Measurements from ENCODE around the gene KDM5A. TPM values are rescaled to one million over a fixed set of nuclear protein-coding genes. Genes with fewer than 3 reads are reported as not detected.
A peak's percentile ranks its signal among the peaks of the same experiment; 100 is the strongest.
"Not testable (repeated sequence)": the region's sequence is repeated elsewhere in the genome, so short reads cannot be mapped to it uniquely, and the experiment has no call there.

KDM5A gene
- total RNA-seq, 1 donor, result 75.3 TPM

- Histone ChIP-seq H3K36me3 (ENCODE audit: insufficient read depth, low read length) (peaks cover 87% of the 10 kb centered on the region), H3K4me1 (ENCODE audit: insufficient read depth, low read length) (no peaks in the 10 kb centered on the region), H3K79me2 (ENCODE audit: insufficient read depth, low read length) (no peaks in the 10 kb centered on the region), H3K4me2 (ENCODE audit: insufficient read depth, low read length) (no peak overlapping the region), H3K9me3 (ENCODE audit: low read depth, low read length) (no peaks in the 10 kb centered on the region), H3K27me3 (ENCODE audit: insufficient read depth, low read length) (no peaks in the 10 kb centered on the region), H3K27ac (ENCODE audit: low read depth, low read length) (peak overlapping the region; percentile 11), H4K20me1 (ENCODE audit: insufficient read depth, low read length) (peaks cover 2% of the 10 kb centered on the region), H3K4me3 (ENCODE audit: insufficient read depth, low read length) (no peak overlapping the region), H2AFZ (ENCODE audit: low read length) (no peak overlapping the region)
- no peak for DNase-seq (ENCODE audit: insufficient read length, low spot score, missing footprints)
- TF ChIP-seq CTCF (IDR thresholded peaks at IDR 0.05; ENCODE audit: extremely low read depth, low read depth, low read length), result no peak
Measured at GRCh38 chr12:318759-319515, 70.2 kb downstream of the KDM5A start.

GRCh38 chr12:308511-308910 lies 80.6 kb downstream of the KDM5A start:
- no peak overlapping the region for H3K27ac ChIP-seq (ENCODE audit: low read depth, low read length)
- H3K4me2 ChIP-seq (ENCODE audit: insufficient read depth, low read length), result no peak overlapping the region
- no peak overlapping the region for H3K4me3 ChIP-seq (ENCODE audit: insufficient read depth, low read length)
- H3K4me1 ChIP-seq (ENCODE audit: insufficient read depth, low read length), result no peaks in the 10 kb centered on the region
- peaks cover 12% of the 10 kb centered on the region for H4K20me1 ChIP-seq (ENCODE audit: insufficient read depth, low read length)
- DNase-seq (ENCODE audit: insufficient read length, low spot score, missing footprints), result no peak
- H3K79me2 ChIP-seq (ENCODE audit: insufficient read depth, low read length), result peaks cover 15% of the 10 kb centered on the region
- no peak for TF ChIP-seq CTCF (IDR thresholded peaks at IDR 0.05; ENCODE audit: extremely low read depth, low read depth, low read length)
- no peaks in the 10 kb centered on the region for H3K27me3 ChIP-seq (ENCODE audit: insufficient read depth, low read length)
- peaks cover 75% of the 10 kb centered on the region for H3K36me3 ChIP-seq (ENCODE audit: insufficient read depth, low read length)
- no peak overlapping the region for H2AFZ ChIP-seq (ENCODE audit: low read length)
- H3K9me3 ChIP-seq (ENCODE audit: low read depth, low read length), result no peaks in the 10 kb centered on the region

GRCh38 chr12:307406-307805 lies 81.7 kb downstream of the KDM5A start:
- no peaks in the 10 kb centered on the region for H3K27me3 ChIP-seq (ENCODE audit: insufficient read depth, low read length)
- TF ChIP-seq CTCF (IDR thresholded peaks at IDR 0.05; ENCODE audit: extremely low read depth, low read depth, low read length), result no peak
- peaks cover 25% of the 10 kb centered on the region for H3K79me2 ChIP-seq (ENCODE audit: insufficient read depth, low read length)
- no peak overlapping the region for H3K27ac ChIP-seq (ENCODE audit: low read depth, low read length)
- peaks cover 71% of the 10 kb centered on the region for H3K36me3 ChIP-seq (ENCODE audit: insufficient read depth, low read length)
- H3K9me3 ChIP-seq (ENCODE audit: low read depth, low read length), result no peaks in the 10 kb centered on the region
- H4K20me1 ChIP-seq (ENCODE audit: insufficient read depth, low read length), result peaks cover 12% of the 10 kb centered on the region
- no peak for DNase-seq (ENCODE audit: insufficient read length, low spot score, missing footprints)
- no peak overlapping the region for H2AFZ ChIP-seq (ENCODE audit: low read length)
- no peaks in the 10 kb centered on the region for H3K4me1 ChIP-seq (ENCODE audit: insufficient read depth, low read length)
- no peak overlapping the region for H3K4me3 ChIP-seq (ENCODE audit: insufficient read depth, low read length)
- no peak overlapping the region for H3K4me2 ChIP-seq (ENCODE audit: insufficient read depth, low read length)

- H3K27ac ChIP-seq (ENCODE audit: low read depth, low read length), result no peak overlapping the region
- no peaks in the 10 kb centered on the region for H3K4me1 ChIP-seq (ENCODE audit: insufficient read depth, low read length)
- peaks cover 39% of the 10 kb centered on the region for H3K79me2 ChIP-seq (ENCODE audit: insufficient read depth, low read length)
- no peak overlapping the region for H2AFZ ChIP-seq (ENCODE audit: low read length)
- H3K4me3 ChIP-seq (ENCODE audit: insufficient read depth, low read length), result no peak overlapping the region
- no peaks in the 10 kb centered on the region for H3K9me3 ChIP-seq (ENCODE audit: low read depth, low read length)
- H3K27me3 ChIP-seq (ENCODE audit: insufficient read depth, low read length), result no peaks in the 10 kb centered on the region
- peaks cover 47% of the 10 kb centered on the region for H3K36me3 ChIP-seq (ENCODE audit: insufficient read depth, low read length)
- TF ChIP-seq CTCF (IDR thresholded peaks at IDR 0.05; ENCODE audit: extremely low read depth, low read depth, low read length), result no peak
- peaks cover 12% of the 10 kb centered on the region for H4K20me1 ChIP-seq (ENCODE audit: insufficient read depth, low read length)
- DNase-seq (ENCODE audit: insufficient read length, low spot score, missing footprints), result no peak
- H3K4me2 ChIP-seq (ENCODE audit: insufficient read depth, low read length), result no peak overlapping the region
Measured at GRCh38 chr12:304805-305204, 84.3 kb downstream of the KDM5A start.

- not testable (repeated sequence) for H3K4me3 ChIP-seq (ENCODE audit: insufficient read depth, low read length); H3K4me2 ChIP-seq (ENCODE audit: insufficient read depth, low read length); DNase-seq (ENCODE audit: insufficient read length, low spot score, missing footprints); H3K4me1 ChIP-seq (ENCODE audit: insufficient read depth, low read length); H3K27me3 ChIP-seq (ENCODE audit: insufficient read depth, low read length); H3K27ac ChIP-seq (ENCODE audit: low read depth, low read length); H2AFZ ChIP-seq (ENCODE audit: low read length); H3K9me3 ChIP-seq (ENCODE audit: low read depth, low read length)
- Histone ChIP-seq H4K20me1 (ENCODE audit: insufficient read depth, low read length) (peaks cover 12% of the 10 kb centered on the region), H3K36me3 (ENCODE audit: insufficient read depth, low read length) (peaks cover 32% of the 10 kb centered on the region), H3K79me2 (ENCODE audit: insufficient read depth, low read length) (peaks cover 47% of the 10 kb centered on the region)
Measured at GRCh38 chr12:302766-303165, 86.4 kb downstream of the KDM5A start.

GRCh38 chr12:300166-300565 lies 89.0 kb downstream of the KDM5A start:
- H3K79me2 ChIP-seq (ENCODE audit: insufficient read depth, low read length), result peaks cover 43% of the 10 kb centered on the region
- not testable (repeated sequence) for H3K4me1 ChIP-seq (ENCODE audit: insufficient read depth, low read length); H2AFZ ChIP-seq (ENCODE audit: low read length); DNase-seq (ENCODE audit: insufficient read length, low spot score, missing footprints); H3K4me3 ChIP-seq (ENCODE audit: insufficient read depth, low read length); H3K9me3 ChIP-seq (ENCODE audit: low read depth, low read length); H3K4me2 ChIP-seq (ENCODE audit: insufficient read depth, low read length); H4K20me1 ChIP-seq (ENCODE audit: insufficient read depth, low read length); H3K27me3 ChIP-seq (ENCODE audit: insufficient read depth, low read length); H3K27ac ChIP-seq (ENCODE audit: low read depth, low read length)
- peaks cover 29% of the 10 kb centered on the region for H3K36me3 ChIP-seq (ENCODE audit: insufficient read depth, low read length)
